ENCODE data around the gene CFAP92.

CFAP92 gene

GRCh38 chr3:128994581-128995546, 988 bp upstream of the CFAP92 start:
- peak overlapping the region; percentile 51; the same call in 1 of the 2 replicates for H3K9ac ChIP-seq (ENCODE audit: low read depth, low read length)
- H3K9me3 ChIP-seq (ENCODE audit: control insufficient read depth, insufficient read depth, low read length): no peaks in the 10 kb centered on the region
- no peaks in the 10 kb centered on the region for H3K36me3 ChIP-seq (ENCODE audit: insufficient read depth, low read length)
- peaks cover 16% of the 10 kb centered on the region; the same call in 1 of the 2 replicates for H3K4me1 ChIP-seq (ENCODE audit: insufficient read depth, low read length)

DNA sequence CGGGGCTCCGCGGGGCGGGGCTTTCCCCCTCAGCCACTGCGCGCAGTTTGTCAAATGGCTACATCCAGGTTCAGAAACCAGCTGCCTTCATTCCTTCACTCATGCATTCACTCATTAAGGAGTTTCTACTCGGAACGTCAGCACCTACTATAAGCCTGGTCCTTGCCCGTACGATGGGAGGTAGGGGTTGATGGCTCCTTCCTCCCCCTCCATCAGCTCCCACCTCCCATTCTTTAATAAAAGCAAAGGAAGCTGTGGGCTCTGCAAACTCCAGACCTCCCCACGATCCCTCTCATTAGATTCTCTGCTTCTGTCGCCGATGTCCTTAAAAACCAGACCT, 267 bp upstream of the CFAP92 start:
- Histone ChIP-seq H3K36me3 (ENCODE audit: insufficient read depth, low read length) (no peaks in the 10 kb centered on the region), H3K9ac (ENCODE audit: low read depth, low read length) (peak overlapping the region; percentile 51; the same call in 1 of the 2 replicates), H3K4me1 (ENCODE audit: insufficient read depth, low read length) (peaks cover 14% of the 10 kb centered on the region; the same call in 1 of the 2 replicates), H3K9me3 (ENCODE audit: control insufficient read depth, insufficient read depth, low read length) (no peaks in the 10 kb centered on the region)

DNA sequence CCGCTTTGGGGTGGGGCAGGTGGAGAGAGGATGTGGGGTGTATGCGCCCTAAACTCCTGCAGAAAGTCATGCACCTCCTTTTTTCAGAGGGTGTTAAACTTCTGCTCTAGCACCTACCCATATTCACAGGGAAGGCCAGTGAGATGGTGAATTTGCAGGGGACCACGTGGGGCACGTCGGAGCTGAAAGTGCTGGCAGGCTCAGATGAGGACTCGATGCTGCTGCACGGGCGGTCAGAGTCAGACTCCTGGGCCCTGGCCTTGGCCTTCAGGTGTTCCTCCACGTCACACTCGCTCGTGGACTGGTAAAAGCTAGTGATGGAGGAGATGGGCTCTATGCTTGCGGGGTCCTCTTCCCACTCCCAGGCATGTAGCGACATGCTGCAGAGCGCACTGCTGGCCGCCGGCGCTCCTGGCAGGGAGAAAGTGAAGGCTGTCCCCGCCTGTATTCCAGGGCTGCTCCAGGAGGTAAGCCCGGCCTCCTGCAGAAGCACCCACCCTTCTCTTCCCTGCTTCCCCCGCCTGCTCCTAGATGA, 883 bp downstream of the CFAP92 start:
- Histone ChIP-seq H3K9me3 (ENCODE audit: control insufficient read depth, insufficient read depth, low read length) (no peaks in the 10 kb centered on the region), H3K4me1 (ENCODE audit: insufficient read depth, low read length) (peaks cover 10% of the 10 kb centered on the region; the same call in 1 of the 2 replicates), H3K36me3 (ENCODE audit: insufficient read depth, low read length) (no peaks in the 10 kb centered on the region), H3K9ac (ENCODE audit: low read depth, low read length) (peak overlapping the region; percentile 58; the same call in 1 of the 2 replicates)

GRCh38 chr3:128991355-128991895, 2.5 kb downstream of the CFAP92 start:
- H3K36me3 ChIP-seq (ENCODE audit: insufficient read depth, low read length): no peaks in the 10 kb centered on the region
- H3K9me3 ChIP-seq (ENCODE audit: control insufficient read depth, insufficient read depth, low read length): no peaks in the 10 kb centered on the region
- no peak overlapping the region for H3K9ac ChIP-seq (ENCODE audit: low read depth, low read length)
- H3K4me1 ChIP-seq (ENCODE audit: insufficient read depth, low read length): peaks cover 10% of the 10 kb centered on the region; the same call in 1 of the 2 replicates

DNA sequence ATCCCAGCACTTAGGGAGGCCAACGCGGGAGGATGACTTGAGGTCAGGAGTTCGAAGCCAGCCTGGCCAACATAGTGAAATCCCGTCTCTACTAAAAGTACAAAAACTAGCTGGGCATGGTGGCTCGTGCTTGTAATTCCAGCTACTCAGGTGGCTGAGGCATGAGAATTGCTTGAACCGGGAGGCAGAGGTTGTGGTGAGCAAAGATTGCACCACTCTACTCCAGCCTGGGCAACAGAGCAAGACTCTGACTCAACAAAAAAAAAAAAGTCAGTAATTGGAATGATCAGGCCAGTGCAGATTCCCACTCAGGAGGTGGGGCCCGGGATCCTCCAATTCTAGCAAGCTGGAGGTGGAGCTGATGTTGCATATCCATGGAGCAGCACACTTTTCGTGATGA, 5.6 kb downstream of the CFAP92 start:
- H3K9me3 ChIP-seq (ENCODE audit: control insufficient read depth, insufficient read depth, low read length): no peaks in the 10 kb centered on the region
- H3K4me1 ChIP-seq (ENCODE audit: insufficient read depth, low read length): peaks cover 5% of the 10 kb centered on the region; the same call in 1 of the 2 replicates
- no peak overlapping the region for H3K9ac ChIP-seq (ENCODE audit: low read depth, low read length)
- H3K36me3 ChIP-seq (ENCODE audit: insufficient read depth, low read length): no peaks in the 10 kb centered on the region

DNA sequence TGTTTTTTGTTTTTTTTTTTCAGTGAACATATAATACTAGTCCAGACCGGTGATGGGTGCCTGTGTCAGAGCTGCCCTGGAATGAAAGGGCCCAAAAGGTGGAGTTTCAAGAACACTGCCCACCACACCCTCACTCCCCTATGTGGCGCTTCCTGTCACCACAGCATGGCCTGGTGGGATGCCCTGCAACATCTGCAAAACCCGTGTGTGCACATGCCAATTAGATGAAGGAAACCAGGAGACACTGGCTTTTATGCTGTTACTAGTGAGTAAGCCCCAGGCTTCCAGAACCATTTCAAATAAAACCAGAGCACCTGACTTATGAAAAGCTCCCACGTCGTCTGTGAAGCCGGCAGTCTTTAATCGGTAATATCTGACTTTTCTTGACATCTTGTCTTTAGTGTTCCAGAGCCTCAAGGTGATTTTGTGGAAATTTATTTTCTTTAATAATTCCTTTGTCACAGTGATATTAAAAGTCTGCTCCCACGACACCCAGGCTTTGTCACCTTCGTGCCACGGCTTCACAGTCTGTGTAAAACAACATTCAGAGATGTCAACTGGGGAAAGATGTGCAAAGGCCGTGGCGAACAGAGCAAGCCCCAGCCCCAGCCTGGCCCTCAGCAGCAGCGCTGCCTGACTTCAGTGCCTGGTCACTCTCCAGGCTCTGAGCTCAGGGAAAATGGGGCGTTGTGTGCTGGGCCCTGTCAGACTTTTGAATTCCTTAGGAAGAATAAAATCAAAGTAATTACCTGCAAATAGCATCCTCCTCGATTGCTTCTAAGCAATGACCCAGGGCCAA, 6.4 kb downstream of the CFAP92 start:
- H3K9me3 ChIP-seq (ENCODE audit: control insufficient read depth, insufficient read depth, low read length): no peaks in the 10 kb centered on the region
- H3K36me3 ChIP-seq (ENCODE audit: insufficient read depth, low read length): no peaks in the 10 kb centered on the region
- H3K4me1 ChIP-seq (ENCODE audit: insufficient read depth, low read length): no peaks in the 10 kb centered on the region
- no peak overlapping the region for H3K9ac ChIP-seq (ENCODE audit: low read depth, low read length)

- H3K4me1 ChIP-seq (ENCODE audit: insufficient read depth, low read length): no peaks in the 10 kb centered on the region
- H3K36me3 ChIP-seq (ENCODE audit: insufficient read depth, low read length): no peaks in the 10 kb centered on the region
- no peak overlapping the region for H3K9ac ChIP-seq (ENCODE audit: low read depth, low read length)
- no peaks in the 10 kb centered on the region for H3K9me3 ChIP-seq (ENCODE audit: control insufficient read depth, insufficient read depth, low read length)
These were observed 9.3 kb downstream of the CFAP92 start for GRCh38 chr3:128984596-128984995.

- H3K9me3 ChIP-seq (ENCODE audit: control insufficient read depth, insufficient read depth, low read length): no peaks in the 10 kb centered on the region
- H3K36me3 ChIP-seq (ENCODE audit: insufficient read depth, low read length): no peaks in the 10 kb centered on the region
- no peak overlapping the region for H3K9ac ChIP-seq (ENCODE audit: low read depth, low read length)
- H3K4me1 ChIP-seq (ENCODE audit: insufficient read depth, low read length): no peaks in the 10 kb centered on the region
These were observed 10.4 kb downstream of the CFAP92 start for GRCh38 chr3:128983293-128984069.

GRCh38 chr3:128975276-128975675, 18.6 kb downstream of the CFAP92 start:
- Histone ChIP-seq H3K9ac (ENCODE audit: low read depth, low read length) (no peak overlapping the region), H3K9me3 (ENCODE audit: control insufficient read depth, insufficient read depth, low read length) (no peaks in the 10 kb centered on the region), H3K4me1 (ENCODE audit: insufficient read depth, low read length) (no peaks in the 10 kb centered on the region), H3K36me3 (ENCODE audit: insufficient read depth, low read length) (no peaks in the 10 kb centered on the region)

GRCh38 chr3:128973988-128974564, 19.8 kb downstream of the CFAP92 start:
- H3K9ac ChIP-seq (ENCODE audit: low read depth, low read length): no peak overlapping the region
- H3K36me3 ChIP-seq (ENCODE audit: insufficient read depth, low read length): no peaks in the 10 kb centered on the region
- no peaks in the 10 kb centered on the region for H3K4me1 ChIP-seq (ENCODE audit: insufficient read depth, low read length)
- no peaks in the 10 kb centered on the region for H3K9me3 ChIP-seq (ENCODE audit: control insufficient read depth, insufficient read depth, low read length)

DNA sequence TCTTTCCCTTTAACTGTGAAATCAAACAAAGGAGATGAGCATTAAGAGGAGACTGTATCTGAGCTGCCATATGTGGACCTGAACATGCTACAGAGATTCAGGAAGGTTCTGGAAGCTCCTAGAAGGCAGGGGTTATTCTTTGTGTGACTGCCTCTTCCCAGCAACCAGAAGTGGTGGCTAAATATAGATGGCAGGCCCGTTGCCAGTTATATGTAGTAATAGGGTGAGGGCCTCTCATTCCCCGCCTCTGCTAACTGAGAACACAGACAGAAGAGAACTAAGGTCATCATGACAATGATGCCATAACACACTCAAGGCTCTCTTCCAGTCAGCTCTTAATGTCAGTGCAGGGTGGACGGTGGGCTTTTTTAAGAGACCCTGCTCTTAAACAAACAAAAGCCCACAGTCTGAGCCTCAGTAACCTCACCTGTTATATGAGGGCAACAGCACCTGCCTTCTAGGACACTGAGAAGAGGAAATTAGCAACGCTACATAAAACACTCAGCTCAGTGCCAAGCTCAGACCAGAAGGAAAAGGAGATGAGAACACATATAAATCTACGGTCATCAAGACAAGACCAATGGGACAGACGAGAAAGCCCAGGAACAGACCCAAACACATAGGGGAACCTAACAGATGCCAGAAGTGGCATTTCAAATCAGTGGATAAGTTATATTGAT, 22.3 kb downstream of the CFAP92 start:
- no peak overlapping the region for H3K9ac ChIP-seq (ENCODE audit: low read depth, low read length)
- no peaks in the 10 kb centered on the region for H3K9me3 ChIP-seq (ENCODE audit: control insufficient read depth, insufficient read depth, low read length)
- no peaks in the 10 kb centered on the region for H3K36me3 ChIP-seq (ENCODE audit: insufficient read depth, low read length)
- H3K4me1 ChIP-seq (ENCODE audit: insufficient read depth, low read length): no peaks in the 10 kb centered on the region

- Histone ChIP-seq H3K4me1 (ENCODE audit: insufficient read depth, low read length) (no peaks in the 10 kb centered on the region), H3K36me3 (ENCODE audit: insufficient read depth, low read length) (no peaks in the 10 kb centered on the region)
These were observed 23.2 kb downstream of the CFAP92 start for GRCh38 chr3:128970740-128971047.

More at GRCh38 chr3:128970740-128971047, 23.2 kb downstream of the CFAP92 start:
- H3K9ac ChIP-seq (ENCODE audit: low read depth, low read length): no peak overlapping the region
- H3K9me3 ChIP-seq (ENCODE audit: control insufficient read depth, insufficient read depth, low read length): no peaks in the 10 kb centered on the region

Measured in ES-I3 (cell line).